ENCODE data around the gene CLDND2.

CLDND2 gene

GRCh38 chr19:51380379-51380778 is 11.6 kb upstream of the CLDND2 start:
- no peak for DNase-seq

DNA sequence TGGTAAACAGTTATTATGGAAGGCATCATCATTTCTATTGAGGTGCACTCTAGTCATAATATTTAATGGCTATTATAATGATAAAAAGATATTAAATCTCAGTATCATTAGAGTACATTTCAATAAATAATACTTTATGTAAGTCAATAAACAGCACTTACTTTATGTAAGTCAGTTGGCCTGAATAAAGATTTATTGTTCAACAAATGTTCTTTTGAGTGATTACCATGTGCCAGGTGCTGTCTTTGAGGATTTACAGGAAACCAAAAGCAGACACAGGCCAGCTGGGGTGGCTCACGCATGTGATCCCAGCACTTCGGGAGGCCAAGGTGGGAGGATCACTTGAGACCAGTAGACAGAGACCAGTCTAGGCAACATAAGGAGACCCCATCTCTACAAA is 8.6 kb upstream of the CLDND2 start:
- DNase-seq, result no peak

- peak; percentile 70 for DNase-seq
Measured at GRCh38 chr19:51375504-51376221, 6.9 kb upstream of the CLDND2 start.

DNA sequence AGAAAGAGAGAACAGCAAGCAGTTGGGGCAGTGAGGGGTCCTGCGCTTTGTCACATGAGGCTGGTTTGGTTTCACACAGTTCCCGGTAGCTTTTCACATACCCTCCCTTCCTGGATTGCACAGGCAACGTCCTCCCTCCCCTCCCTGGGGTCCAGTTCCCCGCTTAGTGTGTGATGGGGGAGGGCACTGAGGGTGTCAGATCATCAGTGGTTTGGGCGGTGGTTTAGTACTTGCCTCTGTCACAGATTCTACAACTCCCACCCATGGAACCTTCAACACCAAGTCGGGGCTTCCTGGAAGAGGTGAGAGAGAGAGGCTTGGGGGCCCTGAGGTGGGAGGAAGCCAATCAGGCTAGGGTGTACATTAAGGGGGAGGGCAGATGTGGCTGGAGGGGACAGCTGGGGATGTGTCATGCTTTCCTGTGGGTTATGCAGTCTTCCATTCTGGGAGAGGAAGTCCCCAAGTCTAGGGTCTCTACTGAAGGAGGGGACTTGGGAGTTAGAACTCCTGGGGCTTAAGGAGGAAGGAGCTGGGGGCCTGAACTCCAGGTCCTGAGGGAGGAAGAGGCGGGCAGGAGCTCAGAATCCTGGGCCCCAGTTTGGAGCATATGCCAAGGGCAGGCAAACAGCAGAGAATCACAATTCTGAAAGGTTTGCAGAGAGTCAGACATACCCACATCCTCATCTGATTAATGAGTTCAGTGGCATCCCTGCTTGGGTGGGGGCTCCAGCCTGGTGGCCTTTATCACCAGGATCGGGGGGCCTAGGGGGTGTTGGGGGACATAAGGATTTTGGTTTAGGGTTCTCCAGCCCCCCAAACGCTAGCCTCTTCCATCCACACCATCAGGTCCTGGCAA is 4.1 kb upstream of the CLDND2 start, which contains the start of gene NKG7:
Gene NKG7, minus strand, starts transcription at position 6 of the 856 bp plus-strand sequence. CDS start 119 bp downstream, outside the sequence.
- DNase-seq, result peak; percentile 95

GRCh38 chr19:51372021-51372648 is 3.3 kb upstream of the CLDND2 start:
- no peak for DNase-seq

- no peak for DNase-seq
Measured at GRCh38 chr19:51371186-51371690, 2.4 kb upstream of the CLDND2 start.

- DNase-seq, result no peak
Measured at GRCh38 chr19:51370230-51370629, 1.4 kb upstream of the CLDND2 start.

DNA sequence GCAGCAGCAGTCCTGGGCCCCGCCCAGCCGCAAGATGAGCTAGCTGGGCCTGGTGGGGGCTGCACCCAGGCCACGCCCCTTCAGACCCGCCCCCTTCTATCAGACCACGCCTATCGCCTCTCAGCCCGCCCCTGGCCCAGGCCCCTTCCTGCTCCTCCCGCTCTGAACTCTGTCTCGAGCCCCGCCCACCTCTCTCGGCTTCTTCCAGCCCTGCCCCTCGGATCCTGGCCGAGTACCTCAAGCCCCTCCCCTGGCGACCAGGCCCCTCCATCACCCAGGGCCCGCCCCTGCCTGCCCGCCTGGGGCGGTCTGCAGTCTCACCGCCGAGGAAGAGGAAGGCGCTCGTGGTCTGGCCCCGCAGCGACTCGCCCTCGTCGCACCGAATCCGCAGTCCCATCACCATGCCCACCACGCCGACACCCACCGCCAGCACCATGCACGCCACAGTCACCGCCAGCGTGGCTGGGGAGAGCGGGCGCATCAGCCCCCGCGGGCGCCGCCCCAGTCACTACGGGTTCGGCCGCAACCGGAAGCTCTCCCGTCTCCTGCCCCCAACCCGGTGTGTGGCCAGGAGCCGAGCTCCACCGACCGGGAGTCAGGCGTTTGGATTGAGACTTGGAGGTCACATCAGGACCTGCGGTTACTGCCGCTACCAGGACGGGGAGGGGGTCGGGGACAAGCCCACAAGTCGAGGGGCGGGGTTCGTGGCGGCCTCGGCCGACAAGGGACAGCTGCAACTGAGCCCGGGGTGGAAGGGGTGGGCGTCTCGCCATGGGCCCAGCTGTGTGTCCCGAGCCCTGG is 1.0 kb downstream of the CLDND2 start:
- peak; percentile 100 for DNase-seq

DNA sequence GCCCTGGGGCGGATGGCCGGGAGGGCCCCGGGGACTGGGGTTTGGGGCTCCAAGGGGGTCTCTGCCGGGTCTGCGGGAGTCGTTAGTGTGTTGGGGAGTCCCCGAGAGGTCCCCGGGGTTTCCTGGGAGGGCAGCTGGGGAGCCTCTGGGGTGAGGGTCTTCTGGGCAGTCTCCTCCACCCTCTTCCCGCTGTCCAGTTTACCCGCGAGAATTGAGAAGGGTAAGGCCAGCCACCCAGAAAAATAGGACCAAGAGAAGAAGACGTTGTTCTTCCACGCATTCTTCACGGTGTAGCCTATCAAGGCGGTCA is 1.6 kb downstream of the CLDND2 start:
- DNase-seq, result no peak

GRCh38 chr19:51366389-51367254 is 2.2 kb downstream of the CLDND2 start:
- peak; percentile 99 for DNase-seq

DNA sequence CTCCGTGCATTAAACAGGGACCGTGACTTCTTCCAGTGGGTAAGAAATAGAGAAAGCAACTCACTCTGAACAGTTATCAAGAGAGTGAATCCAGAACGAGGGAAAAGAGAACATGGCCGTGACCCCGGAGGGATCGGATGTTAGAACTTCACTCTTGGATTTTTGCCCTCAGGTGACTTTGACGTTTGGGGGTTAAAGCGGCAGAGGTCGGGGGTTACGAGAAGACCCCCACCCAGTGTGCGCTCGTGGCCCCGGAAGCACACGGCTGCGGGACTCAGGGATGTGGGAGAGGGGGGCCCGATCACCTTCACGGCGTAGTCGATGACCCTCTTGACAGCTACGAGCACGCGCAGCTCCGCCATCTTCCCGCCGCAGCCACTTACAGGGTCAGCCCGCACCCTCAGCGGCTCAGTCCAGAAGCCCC is 2.8 kb downstream of the CLDND2 start, which contains the start of gene ETFB:
Gene ETFB, minus strand, starts transcription at position 424 of the 424 bp plus-strand sequence. Its CDS starts 62 bp downstream, at position 362.
- DNase-seq, result no peak

DNA sequence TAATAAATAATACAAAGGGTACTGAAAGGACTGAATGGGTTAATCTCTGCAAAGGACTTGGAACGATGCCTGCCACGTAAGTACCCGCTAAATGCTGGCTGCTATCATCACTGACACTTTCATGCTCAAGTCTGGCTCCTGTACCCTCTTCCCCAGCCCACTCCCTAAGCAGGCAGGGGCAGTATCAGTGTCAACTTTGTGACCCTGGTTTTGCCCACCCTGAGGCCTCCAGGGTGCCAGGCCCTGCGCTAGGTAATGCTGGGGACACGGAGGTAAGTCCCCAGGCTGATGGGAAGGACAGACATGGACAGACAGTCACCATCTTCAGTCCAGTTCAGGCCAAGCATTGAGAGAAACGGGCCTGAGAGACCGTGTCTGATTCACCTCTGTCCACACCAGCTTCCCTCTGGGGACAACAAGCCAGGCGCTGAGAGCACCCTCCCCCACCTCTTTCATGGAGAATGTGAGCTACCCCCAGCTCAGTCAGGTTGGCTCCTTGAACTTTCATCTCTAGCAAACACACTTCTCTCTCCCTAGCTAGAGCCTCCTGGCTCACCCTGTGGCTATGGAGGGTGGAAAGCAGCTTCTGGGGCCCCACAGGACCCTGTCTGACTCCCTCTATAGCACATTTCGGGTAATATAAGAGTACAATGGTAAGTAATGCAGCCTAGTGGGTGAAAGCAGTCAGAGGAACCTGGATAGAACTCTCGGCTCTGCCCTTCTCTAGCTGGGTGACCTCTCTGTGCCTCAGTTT is 3.4 kb downstream of the CLDND2 start:
- peak; percentile 30 for DNase-seq

GRCh38 chr19:51364200-51365106 is 4.3 kb downstream of the CLDND2 start:
- DNase-seq, result no peak

GRCh38 chr19:51361239-51361638 is 7.6 kb downstream of the CLDND2 start:
- DNase-seq, result no peak

DNA sequence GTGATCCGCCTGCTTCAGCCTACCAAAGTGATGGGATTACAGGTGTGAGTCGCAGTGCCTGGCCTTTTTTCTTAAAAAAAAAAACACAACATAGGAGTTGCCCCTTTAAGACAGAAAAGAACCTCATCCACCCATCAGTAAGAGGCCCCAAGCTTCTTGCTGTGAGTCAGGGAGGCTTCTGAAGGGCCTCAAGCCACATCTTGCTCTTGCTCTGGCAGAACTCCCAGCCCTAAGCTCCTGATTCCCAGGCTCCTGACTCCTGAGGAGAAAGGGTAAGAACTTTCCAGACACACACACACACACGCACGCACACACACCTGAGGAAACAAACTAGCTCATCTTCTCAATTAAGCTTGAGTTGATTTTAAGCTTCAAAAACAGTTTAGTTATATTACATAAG is 9.5 kb downstream of the CLDND2 start:
- no peak for DNase-seq

DNA sequence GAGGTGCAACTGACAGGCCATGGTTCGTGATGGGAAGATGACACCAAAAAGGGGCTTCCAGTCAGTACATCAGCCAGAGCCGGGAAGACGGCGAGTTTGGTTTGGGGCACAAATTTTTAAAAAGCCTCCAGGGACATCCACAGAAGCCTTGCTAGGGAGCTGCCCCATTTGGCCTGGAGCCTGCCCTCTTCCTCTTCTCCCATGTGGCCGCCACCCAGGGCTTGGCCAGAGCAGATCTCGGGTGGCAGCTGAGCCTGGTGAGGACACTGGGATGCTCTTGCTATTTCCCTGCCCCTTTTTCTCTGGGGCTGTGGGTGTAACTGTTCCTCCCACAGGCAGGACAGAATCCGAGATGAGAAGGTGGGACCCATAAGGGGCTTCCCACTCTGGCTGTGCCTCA is 10.9 kb downstream of the CLDND2 start:
- no peak for DNase-seq

- no peak for DNase-seq
Measured at GRCh38 chr19:51356159-51356801, 12.5 kb downstream of the CLDND2 start.

GRCh38 chr19:51354742-51355148 is 14.1 kb downstream of the CLDND2 start:
- peak; percentile 48 for DNase-seq

- DNase-seq, result no peak
Measured at GRCh38 chr19:51354103-51354741, 14.6 kb downstream of the CLDND2 start.

Data from activated CD4-positive, alpha-beta T cell treated with anti-CD3 and anti-CD28 coated beads, Interleukin-2, amount 50 U/mL, for 16 hours (primary cell).